Activated CD4-positive, alpha-beta T cell treated with anti-CD3 and anti-CD28 coated beads, Interleukin-2, amount 50 U/mL, for 24 hours (primary cell): ENCODE measurements around the gene IGDCC3.

Experiments used
- DNase-seq, 2 donors: peaks; one replicate each; pipeline ENCODE4 v3.0.0-alpha.2; 2020; ENCODE audit warnings: low read depth in 1 of 2, low spot score in 1 of 2

IGDCC3 gene

GRCh38 chr15:65377976-65378366, at the start of gene IGDCC3:
TSS of gene IGDCC3 (minus strand) at chr15:65378002. CDS start at chr15:65377788, 214 bp downstream.
- DNase-seq = no peak

- DNase-seq = no peak
Observed at GRCh38 chr15:65426216-65426853, 48.5 kb upstream of the IGDCC3 start.

- DNase-seq = no peak
Observed at GRCh38 chr15:65424683-65425082, 46.9 kb upstream of the IGDCC3 start.

GRCh38 chr15:65423976-65424679, 46.3 kb upstream of the IGDCC3 start:
- DNase-seq = no peak

- DNase-seq = no peak
Observed at GRCh38 chr15:65423150-65423975, 45.6 kb upstream of the IGDCC3 start.

GRCh38 chr15:65421360-65422215, 43.8 kb upstream of the IGDCC3 start:
- DNase-seq = no peak

- DNase-seq = no peak
Observed at GRCh38 chr15:65420975-65421359, 43.2 kb upstream of the IGDCC3 start.

GRCh38 chr15:65418596-65418995, 40.8 kb upstream of the IGDCC3 start:
- DNase-seq = no peak

- no peak for DNase-seq
Observed at GRCh38 chr15:65416845-65417416, 39.1 kb upstream of the IGDCC3 start.

- no peak for DNase-seq
Observed at GRCh38 chr15:65414841-65415621, 37.2 kb upstream of the IGDCC3 start.

- no peak for DNase-seq
Observed at GRCh38 chr15:65413760-65414144, 36.0 kb upstream of the IGDCC3 start.

- no peak for DNase-seq
Observed at GRCh38 chr15:65413051-65413759, 35.4 kb upstream of the IGDCC3 start.

GRCh38 chr15:65412556-65412955, 34.8 kb upstream of the IGDCC3 start:
- no peak for DNase-seq

- DNase-seq = no peak
Observed at GRCh38 chr15:65411465-65412071, 33.8 kb upstream of the IGDCC3 start.

- no peak for DNase-seq
Observed at GRCh38 chr15:65410972-65411371, 33.2 kb upstream of the IGDCC3 start.

- DNase-seq = no peak
Observed at GRCh38 chr15:65410036-65410435, 32.2 kb upstream of the IGDCC3 start.

GRCh38 chr15:65409036-65409631, 31.3 kb upstream of the IGDCC3 start:
- no peak for DNase-seq

- DNase-seq = no peak
Observed at GRCh38 chr15:65408324-65409035, 30.7 kb upstream of the IGDCC3 start.
